Mesodermal cell (in vitro differentiated cells): ENCODE data around the gene ADAMTS17.

Experiments
- H3K27ac ChIP-seq: 2 replicates; pipeline ENCODE4 v1.7.0; 2013; ENCODE audit warnings: mild to moderate bottlenecking, low read depth, low read length, moderate library complexity; ENCODE audit not compliant: severe bottlenecking
- H3K36me3 ChIP-seq: 2 replicates; pipeline ENCODE4 v1.7.1; 2013; ENCODE audit warnings: mild to moderate bottlenecking, low read length, moderate library complexity; ENCODE audit not compliant: control insufficient read depth, insufficient read depth
- H3K4me1 ChIP-seq: one replicate; pipeline ENCODE4 v1.7.1; 2013; ENCODE audit warnings: mild to moderate bottlenecking, low read length; ENCODE audit not compliant: insufficient read depth, control insufficient read depth, poor library complexity, severe bottlenecking
- H3K4me3 ChIP-seq: 2 replicates; pipeline ENCODE4 v1.7.0; 2013; ENCODE audit warnings: low read length, control low read depth, mild to moderate bottlenecking; ENCODE audit not compliant: insufficient read depth, poor library complexity, severe bottlenecking; ENCODE audit errors: extremely low read depth
- H3K9me3 ChIP-seq: 2 replicates; pipeline ENCODE4 v1.7.1; 2013; ENCODE audit warnings: mild to moderate bottlenecking, low read length, moderate library complexity; ENCODE audit not compliant: control insufficient read depth
- WGBS, 2 experiments: methylation state at CpG; one replicate each; pipeline ENCODE4 v1.1.5; 2013; ENCODE audit warnings: missing lambda C conversion rate in 2 of 2; ENCODE audit not compliant: insufficient coverage in 2 of 2; 5-methylcytosine and 5-hydroxymethylcytosine counted together

ADAMTS17 gene

GRCh38 chr15:99966815-99967214, 375.0 kb downstream of the ADAMTS17 start:
- H3K4me3 ChIP-seq, result no peak overlapping the region
- no peaks in the 10 kb centered on the region for H3K4me1 ChIP-seq
- H3K9me3 ChIP-seq, result no peaks in the 10 kb centered on the region
- no peak overlapping the region for H3K27ac ChIP-seq
- 88% methylated on average over 3 of the region's 3 CpGs for WGBS, 2 experiments
- H3K36me3 ChIP-seq, result no peaks in the 10 kb centered on the region

- Histone ChIP-seq H3K27ac (no peak overlapping the region), H3K4me3 (no peak overlapping the region), H3K4me1 (no peaks in the 10 kb centered on the region), H3K36me3 (no peaks in the 10 kb centered on the region), H3K9me3 (no peaks in the 10 kb centered on the region)
- 90 to 91% methylated on average over 5 to 6 of the region's 7 CpGs for WGBS, 2 experiments
Measured at GRCh38 chr15:99965376-99965775, 376.4 kb downstream of the ADAMTS17 start.

GRCh38 chr15:99963976-99964375, 377.8 kb downstream of the ADAMTS17 start:
- WGBS, 2 experiments, result 67 to 92% methylated on average over 1 to 4 of the region's 7 CpGs
- Histone ChIP-seq H3K4me1 (no peaks in the 10 kb centered on the region), H3K9me3 (no peaks in the 10 kb centered on the region), H3K4me3 (no peak overlapping the region), H3K27ac (no peak overlapping the region), H3K36me3 (no peaks in the 10 kb centered on the region)

GRCh38 chr15:99963096-99963825, 378.5 kb downstream of the ADAMTS17 start:
- WGBS, 2 experiments, result 93% methylated on average over 5 to 6 of the region's 8 CpGs
- H3K9me3 ChIP-seq, result no peaks in the 10 kb centered on the region
- H3K27ac ChIP-seq, result no peak overlapping the region
- no peaks in the 10 kb centered on the region for H3K4me1 ChIP-seq
- no peak overlapping the region for H3K4me3 ChIP-seq
- no peaks in the 10 kb centered on the region for H3K36me3 ChIP-seq

GRCh38 chr15:99962006-99962561, 379.7 kb downstream of the ADAMTS17 start:
- Histone ChIP-seq H3K4me1 (no peaks in the 10 kb centered on the region), H3K27ac (no peak overlapping the region), H3K4me3 (no peak overlapping the region), H3K9me3 (no peaks in the 10 kb centered on the region), H3K36me3 (no peaks in the 10 kb centered on the region)
- WGBS, 2 experiments, result 91 to 96% methylated on average over 15 to 19 of the region's 19 CpGs

GRCh38 chr15:99961011-99961441, 380.7 kb downstream of the ADAMTS17 start:
- H3K27ac ChIP-seq, result no peak overlapping the region
- no peaks in the 10 kb centered on the region for H3K36me3 ChIP-seq
- 32 to 36% methylated on average over 11 of the region's 12 CpGs for WGBS, 2 experiments
- H3K9me3 ChIP-seq, result no peaks in the 10 kb centered on the region
- H3K4me1 ChIP-seq, result no peaks in the 10 kb centered on the region
- no peak overlapping the region for H3K4me3 ChIP-seq

- Histone ChIP-seq H3K36me3 (no peaks in the 10 kb centered on the region), H3K4me3 (no peak overlapping the region), H3K9me3 (no peaks in the 10 kb centered on the region), H3K4me1 (no peaks in the 10 kb centered on the region), H3K27ac (no peak overlapping the region)
- WGBS, 2 experiments, result 85 to 89% methylated on average over 4 to 5 of the region's 6 CpGs
Measured at GRCh38 chr15:99959326-99959725, 382.4 kb downstream of the ADAMTS17 start.

- Histone ChIP-seq H3K27ac (no peak overlapping the region), H3K36me3 (no peaks in the 10 kb centered on the region), H3K9me3 (no peaks in the 10 kb centered on the region), H3K4me3 (no peak overlapping the region), H3K4me1 (no peaks in the 10 kb centered on the region)
- WGBS, 2 experiments, result 95 to 100% methylated on average over 3 to 4 of the region's 7 CpGs
Measured at GRCh38 chr15:99958426-99959097, 383.2 kb downstream of the ADAMTS17 start.

- no peaks in the 10 kb centered on the region for H3K36me3 ChIP-seq
- H3K4me3 ChIP-seq, result no peak overlapping the region
- H3K9me3 ChIP-seq, result no peaks in the 10 kb centered on the region
- no peaks in the 10 kb centered on the region for H3K4me1 ChIP-seq
- no peak overlapping the region for H3K27ac ChIP-seq
- WGBS, 2 experiments, result 83% methylated on average over 1 of the region's 2 CpGs; no CpG with 5 or more reads in 1 of the 2 experiments
Measured at GRCh38 chr15:99957642-99958013, 384.1 kb downstream of the ADAMTS17 start.

- Histone ChIP-seq H3K36me3 (no peaks in the 10 kb centered on the region), H3K4me1 (no peaks in the 10 kb centered on the region), H3K9me3 (no peaks in the 10 kb centered on the region), H3K27ac (no peak overlapping the region), H3K4me3 (no peak overlapping the region)
- WGBS, 2 experiments, result 91 to 98% methylated on average over 13 to 19 of the region's 19 CpGs
Measured at GRCh38 chr15:99956820-99957641, 384.7 kb downstream of the ADAMTS17 start.
